ENCODE measurements around the gene CD28.

Gene CD28

DNA sequence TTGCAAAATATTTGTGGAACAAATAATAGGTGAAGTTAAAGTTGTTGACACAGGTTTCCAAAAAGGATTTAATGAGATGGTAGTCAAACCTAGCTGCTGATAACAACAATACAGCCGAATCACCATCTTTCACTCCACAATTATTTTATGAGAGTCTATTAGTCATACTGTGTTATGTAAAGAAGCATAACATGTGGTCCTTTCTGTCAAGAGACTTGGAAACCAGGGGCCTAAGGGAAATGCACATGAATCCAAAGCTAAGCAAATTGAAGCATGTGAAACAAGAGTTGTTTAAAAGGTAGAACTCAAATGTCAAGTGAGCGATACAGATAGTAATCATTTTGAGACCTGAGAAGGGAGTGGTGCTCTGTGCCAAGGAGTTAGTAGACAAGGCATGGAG, 16.0 kb downstream of the CD28 start:
- no peaks in the 10 kb centered on the region for H3K4me1 ChIP-seq (ENCODE audit: insufficient read depth, low read length, severe bottlenecking)
- TF ChIP-seq EZH2 (IDR thresholded peaks at IDR 0.05; ENCODE audit: borderline replicate concordance, low read length): no peak
- TF ChIP-seq, protein P1, sequence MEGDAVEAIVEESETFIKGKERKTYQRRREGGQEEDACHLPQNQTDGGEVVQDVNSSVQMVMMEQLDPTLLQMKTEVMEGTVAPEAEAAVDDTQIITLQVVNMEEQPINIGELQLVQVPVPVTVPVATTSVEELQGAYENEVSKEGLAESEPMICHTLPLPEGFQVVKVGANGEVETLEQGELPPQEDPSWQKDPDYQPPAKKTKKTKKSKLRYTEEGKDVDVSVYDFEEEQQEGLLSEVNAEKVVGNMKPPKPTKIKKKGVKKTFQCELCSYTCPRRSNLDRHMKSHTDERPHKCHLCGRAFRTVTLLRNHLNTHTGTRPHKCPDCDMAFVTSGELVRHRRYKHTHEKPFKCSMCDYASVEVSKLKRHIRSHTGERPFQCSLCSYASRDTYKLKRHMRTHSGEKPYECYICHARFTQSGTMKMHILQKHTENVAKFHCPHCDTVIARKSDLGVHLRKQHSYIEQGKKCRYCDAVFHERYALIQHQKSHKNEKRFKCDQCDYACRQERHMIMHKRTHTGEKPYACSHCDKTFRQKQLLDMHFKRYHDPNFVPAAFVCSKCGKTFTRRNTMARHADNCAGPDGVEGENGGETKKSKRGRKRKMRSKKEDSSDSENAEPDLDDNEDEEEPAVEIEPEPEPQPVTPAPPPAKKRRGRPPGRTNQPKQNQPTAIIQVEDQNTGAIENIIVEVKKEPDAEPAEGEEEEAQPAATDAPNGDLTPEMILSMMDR (IDR thresholded peaks at IDR 0.05; ENCODE audit: low read length): no peak
- H3K79me2 ChIP-seq (ENCODE audit: insufficient read depth, low read length): no peaks in the 10 kb centered on the region
- no peak overlapping the region for H2AFZ ChIP-seq (ENCODE audit: low read length)
- no peaks in the 10 kb centered on the region for H4K20me1 ChIP-seq (ENCODE audit: insufficient read depth, low read length)
- no peak overlapping the region for H3K27ac ChIP-seq (ENCODE audit: low read depth, low read length, poor library complexity, severe bottlenecking)
- no peaks in the 10 kb centered on the region for H3F3A ChIP-seq (ENCODE audit: insufficient read depth, low read length)
- H3K9ac ChIP-seq (ENCODE audit: low read length): no peak overlapping the region
- no peak overlapping the region for H3K4me2 ChIP-seq (ENCODE audit: low read length)
- H3K36me3 ChIP-seq (ENCODE audit: insufficient read depth, low read length): no peaks in the 10 kb centered on the region
- no peak overlapping the region for H3K4me3 ChIP-seq (ENCODE audit: low read depth, low read length, poor library complexity, severe bottlenecking)
- H3K27me3 ChIP-seq (ENCODE audit: insufficient read depth, low read length): no peaks in the 10 kb centered on the region
- H3K9me2 ChIP-seq (ENCODE audit: low read depth, low read length): no peaks in the 10 kb centered on the region
- 0 out of 2 replicates have a peak, but pooled peaks cover 3% of the 10 kb centered on the region for H3K9me3 ChIP-seq (ENCODE audit: low read length)

DNA sequence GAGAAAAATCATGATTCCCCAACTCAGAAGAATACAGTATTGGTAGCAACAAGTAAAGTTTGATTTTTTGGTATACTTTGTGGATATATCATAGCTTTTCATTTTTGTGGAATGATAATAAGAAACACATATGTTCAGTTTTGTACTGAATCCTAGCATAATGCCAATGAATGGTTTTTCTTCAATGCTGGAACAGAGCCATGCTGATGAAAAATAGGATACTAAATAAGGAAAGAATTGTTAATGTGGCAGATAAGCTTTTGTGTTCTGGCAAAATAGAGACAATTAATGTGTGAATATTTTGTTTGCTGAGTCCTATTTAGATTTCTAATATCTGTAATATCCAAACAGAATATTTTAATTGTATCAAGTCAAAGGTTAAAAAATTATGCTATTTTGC, 21.9 kb downstream of the CD28 start:
- Histone ChIP-seq H3K4me2 (ENCODE audit: low read length) (no peak overlapping the region), H3K4me1 (ENCODE audit: insufficient read depth, low read length, severe bottlenecking) (no peaks in the 10 kb centered on the region), H3K9me2 (ENCODE audit: low read depth, low read length) (no peaks in the 10 kb centered on the region), H2AFZ (ENCODE audit: low read length) (no peak overlapping the region), H3K36me3 (ENCODE audit: insufficient read depth, low read length) (no peaks in the 10 kb centered on the region), H3F3A (ENCODE audit: insufficient read depth, low read length) (no peaks in the 10 kb centered on the region), H4K20me1 (ENCODE audit: insufficient read depth, low read length) (no peaks in the 10 kb centered on the region), H3K79me2 (ENCODE audit: insufficient read depth, low read length) (no peaks in the 10 kb centered on the region), H3K4me3 (ENCODE audit: low read depth, low read length, poor library complexity, severe bottlenecking) (no peak overlapping the region), H3K9me3 (ENCODE audit: low read length) (0 out of 2 replicates have a peak, but pooled peaks cover 3% of the 10 kb centered on the region), H3K9ac (ENCODE audit: low read length) (no peak overlapping the region), H3K27ac (ENCODE audit: low read depth, low read length, poor library complexity, severe bottlenecking) (no peak overlapping the region), H3K27me3 (ENCODE audit: insufficient read depth, low read length) (no peaks in the 10 kb centered on the region)
- TF ChIP-seq, protein P1 (IDR thresholded peaks at IDR 0.05; ENCODE audit: low read length): no peak
- TF ChIP-seq EZH2 (IDR thresholded peaks at IDR 0.05; ENCODE audit: borderline replicate concordance, low read length): no peak

DNA sequence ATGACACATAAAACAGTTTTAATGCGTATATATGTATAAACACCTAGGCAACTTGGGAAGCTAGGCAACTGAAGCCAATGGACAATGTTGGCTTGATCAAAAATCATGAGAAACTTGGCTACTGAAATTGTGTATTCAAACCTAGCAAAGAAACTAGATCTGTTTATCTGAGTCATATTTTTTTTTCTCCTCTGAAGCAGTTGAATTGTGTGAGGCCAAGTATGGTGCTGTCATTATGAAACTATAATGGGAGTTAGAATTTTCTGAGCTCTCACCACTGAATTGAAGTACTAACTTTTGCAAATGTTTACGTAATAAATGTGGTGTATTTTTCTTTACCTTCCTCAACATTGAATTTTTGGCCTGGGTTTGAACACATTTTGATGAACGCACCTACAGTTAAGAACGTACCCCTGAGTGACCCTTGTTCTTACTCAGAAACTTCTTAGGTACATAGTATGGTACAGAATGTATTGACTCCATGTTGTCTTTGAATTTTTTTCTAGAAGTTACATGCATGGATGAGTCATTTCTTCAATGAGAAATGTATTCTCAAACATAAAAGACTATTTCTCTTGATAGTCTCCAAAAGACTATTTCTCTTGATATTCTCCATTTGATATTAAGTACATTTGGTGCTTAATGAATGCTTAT, 23.8 kb downstream of the CD28 start:
- no peak overlapping the region for H3K9ac ChIP-seq (ENCODE audit: low read length)
- H3K4me2 ChIP-seq (ENCODE audit: low read length): no peak overlapping the region
- no peaks in the 10 kb centered on the region for H3K27me3 ChIP-seq (ENCODE audit: insufficient read depth, low read length)
- H4K20me1 ChIP-seq (ENCODE audit: insufficient read depth, low read length): no peaks in the 10 kb centered on the region
- H3K27ac ChIP-seq (ENCODE audit: low read depth, low read length, poor library complexity, severe bottlenecking): no peak overlapping the region
- no peaks in the 10 kb centered on the region for H3K9me3 ChIP-seq (ENCODE audit: low read length)
- no peak overlapping the region for H2AFZ ChIP-seq (ENCODE audit: low read length)
- H3K36me3 ChIP-seq (ENCODE audit: insufficient read depth, low read length): no peaks in the 10 kb centered on the region
- no peaks in the 10 kb centered on the region for H3F3A ChIP-seq (ENCODE audit: insufficient read depth, low read length)
- H3K4me3 ChIP-seq (ENCODE audit: low read depth, low read length, poor library complexity, severe bottlenecking): no peak overlapping the region
- TF ChIP-seq, protein P1 (IDR thresholded peaks at IDR 0.05; ENCODE audit: low read length): no peak
- TF ChIP-seq EZH2 (IDR thresholded peaks at IDR 0.05; ENCODE audit: borderline replicate concordance, low read length): no peak
- H3K79me2 ChIP-seq (ENCODE audit: insufficient read depth, low read length): no peaks in the 10 kb centered on the region
- H3K4me1 ChIP-seq (ENCODE audit: insufficient read depth, low read length, severe bottlenecking): no peaks in the 10 kb centered on the region
- H3K9me2 ChIP-seq (ENCODE audit: low read depth, low read length): no peaks in the 10 kb centered on the region
